Measurements from ENCODE around the gene MAP4K4. TPM values are rescaled to one million over a fixed set of nuclear protein-coding genes. Genes with fewer than 3 reads are reported as not detected.
A peak's percentile ranks its signal among the peaks of the same experiment; 100 is the strongest.

Gene MAP4K4
- total RNA-seq, 8 experiments from 2014 or later = 72.4 to 551 (median 123) TPM

DNA sequence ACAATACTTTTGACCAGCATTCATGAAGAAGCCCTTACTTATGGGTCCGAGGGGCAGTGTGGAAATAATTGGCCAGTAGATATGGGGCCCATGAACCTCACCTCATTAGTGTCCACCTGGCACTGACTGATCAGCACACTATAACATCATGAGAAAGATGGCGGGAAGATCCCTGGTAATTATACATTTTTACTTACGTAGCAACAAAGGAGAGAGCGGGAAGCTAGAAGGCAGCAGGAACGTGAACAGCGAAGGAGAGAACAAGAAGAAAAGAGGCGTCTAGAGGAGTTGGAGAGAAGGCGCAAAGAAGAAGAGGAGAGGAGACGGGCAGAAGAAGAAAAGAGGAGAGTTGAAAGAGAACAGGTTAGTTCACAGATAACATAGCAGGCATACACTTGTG, 158.3 kb downstream of the MAP4K4 start:
- Histone ChIP-seq H3K4me3 (no peak overlapping the region), H3K4me1 (replicated peaks in 1 of 2) (no peaks in the 10 kb centered on the region), H3K27ac (no peak overlapping the region)
- WGBS, 10 experiments = 79 to 100% (median 96%) methylated on average over 3 to 9 of the region's 9 CpGs
- in situ Hi-C loops (cut with MboI; ENCODE audit: low pct_unique_long_range_greater_than_20kb in 2 of 9, low sequenced_read_pairs in 9 of 9, unreplicated experiment in 9 of 9) = no loop called here
- ATAC-seq (replicated peaks in 6 of 8) = no peak

DNA sequence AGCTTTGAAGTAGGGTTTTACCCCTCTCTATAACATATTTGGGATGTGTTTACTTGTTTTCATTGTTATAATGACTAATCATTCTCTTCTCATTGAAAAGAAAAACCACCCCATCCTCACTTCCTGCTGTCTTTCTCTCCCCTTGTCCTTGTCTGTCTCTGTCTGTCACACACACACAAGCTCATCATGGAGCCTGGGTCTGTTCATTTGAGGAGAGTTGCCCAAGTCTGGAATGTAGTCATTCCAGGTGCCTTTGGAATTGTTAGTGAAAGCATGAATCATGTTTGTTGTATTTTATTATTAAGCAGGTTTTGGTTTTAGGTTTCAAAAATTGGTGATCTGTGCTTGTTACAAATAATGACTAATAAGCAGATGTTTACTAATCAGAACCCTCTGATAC, 160.7 kb downstream of the MAP4K4 start:
- Histone ChIP-seq H3K4me1 (replicated peaks in 1 of 2) (no peaks in the 10 kb centered on the region), H3K4me3 (no peak overlapping the region), H3K27ac (no peak overlapping the region)
- no peak for ATAC-seq (replicated peaks in 6 of 8)
- in situ Hi-C loops (cut with MboI; ENCODE audit: low pct_unique_long_range_greater_than_20kb in 2 of 9, low sequenced_read_pairs in 9 of 9, unreplicated experiment in 9 of 9) = no loop called here

DNA sequence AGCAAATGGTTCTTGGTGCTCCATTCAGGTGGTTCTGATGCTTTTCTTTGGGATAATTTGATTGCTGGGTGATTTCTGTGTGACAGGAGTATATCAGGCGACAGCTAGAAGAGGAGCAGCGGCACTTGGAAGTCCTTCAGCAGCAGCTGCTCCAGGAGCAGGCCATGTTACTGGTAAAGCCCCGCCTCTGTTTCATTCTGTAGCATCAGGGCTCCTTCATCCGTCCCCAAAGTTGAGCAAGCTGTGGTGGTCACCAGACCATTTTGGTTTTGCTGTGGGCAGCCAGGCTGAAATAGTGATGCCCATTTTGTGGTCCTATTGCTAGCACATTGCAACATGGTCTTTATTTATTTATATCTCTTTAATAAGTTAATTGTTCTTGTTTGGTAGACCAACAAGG, 161.4 kb downstream of the MAP4K4 start:
- in situ Hi-C loops (cut with MboI; ENCODE audit: low pct_unique_long_range_greater_than_20kb in 2 of 9, low sequenced_read_pairs in 9 of 9, unreplicated experiment in 9 of 9) = no loop called here
- no peaks in the 10 kb centered on the region for H3K4me1 ChIP-seq (replicated peaks in 1 of 2)
- 65 to 100% (median 100%) methylated on average over 1 to 3 of the region's 4 CpGs; no CpG with 5 or more reads in 2 of the 10 experiments for WGBS, 10 experiments
- no peak overlapping the region for H3K4me3 ChIP-seq
- no peak overlapping the region for H3K27ac ChIP-seq
- no peak for ATAC-seq (replicated peaks in 6 of 8)

- no peak overlapping the region for H3K4me3 ChIP-seq
- H3K27ac ChIP-seq = no peak overlapping the region
- in situ Hi-C loops (cut with MboI; ENCODE audit: low pct_unique_long_range_greater_than_20kb in 2 of 9, low sequenced_read_pairs in 9 of 9, unreplicated experiment in 9 of 9) = no loop called here
- peak in 1 of 8 experiments; percentile 5 for ATAC-seq (replicated peaks in 6 of 8)
- WGBS, 10 experiments = 87 to 100% (median 97%) methylated on average over 1 to 15 of the region's 16 CpGs; no CpG with 5 or more reads in 1 of the 10 experiments
- H3K4me1 ChIP-seq (replicated peaks in 1 of 2) = no peaks in the 10 kb centered on the region
These were observed 162.1 kb downstream of the MAP4K4 start for GRCh38 chr2:101859604-101860003.

- WGBS, 10 experiments = 0 to 100% (median 88%) methylated on average over 1 to 5 of the region's 5 CpGs; no CpG with 5 or more reads in 5 of the 10 experiments
- ATAC-seq (replicated peaks in 6 of 8) = peak in 1 of 8 experiments; percentile 8
- no peak overlapping the region for H3K27ac ChIP-seq
- H3K4me3 ChIP-seq = no peak overlapping the region
- H3K4me1 ChIP-seq (replicated peaks in 1 of 2) = no peaks in the 10 kb centered on the region
- in situ Hi-C loops (cut with MboI; ENCODE audit: low pct_unique_long_range_greater_than_20kb in 2 of 9, low sequenced_read_pairs in 9 of 9, unreplicated experiment in 9 of 9) = no loop called here
These were observed 162.7 kb downstream of the MAP4K4 start for GRCh38 chr2:101860157-101860556.

DNA sequence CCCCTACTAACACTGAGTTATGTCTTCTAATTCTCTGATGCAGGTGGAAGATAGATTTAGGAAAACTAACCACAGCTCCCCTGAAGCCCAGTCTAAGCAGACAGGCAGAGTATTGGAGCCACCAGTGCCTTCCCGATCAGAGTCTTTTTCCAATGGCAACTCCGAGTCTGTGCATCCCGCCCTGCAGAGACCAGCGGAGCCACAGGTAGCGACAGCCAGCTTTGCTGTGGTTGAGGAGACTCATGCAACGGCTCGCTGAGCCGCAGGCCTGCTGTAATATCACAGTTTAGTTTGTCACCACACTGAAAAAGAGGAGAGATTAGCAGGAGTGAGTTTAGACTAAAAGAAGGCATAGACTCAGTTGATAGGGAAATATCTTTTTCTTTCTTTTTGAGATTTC, 163.3 kb downstream of the MAP4K4 start:
- H3K4me3 ChIP-seq = no peak overlapping the region
- no peaks in the 10 kb centered on the region for H3K4me1 ChIP-seq (replicated peaks in 1 of 2)
- 95 to 100% (median 100%) methylated on average over 1 to 8 of the region's 8 CpGs; no CpG with 5 or more reads in 4 of the 10 experiments for WGBS, 10 experiments
- in situ Hi-C loops (cut with MboI; ENCODE audit: low pct_unique_long_range_greater_than_20kb in 2 of 9, low sequenced_read_pairs in 9 of 9, unreplicated experiment in 9 of 9) = no loop called here
- no peak overlapping the region for H3K27ac ChIP-seq
- ATAC-seq (replicated peaks in 6 of 8) = no peak

DNA sequence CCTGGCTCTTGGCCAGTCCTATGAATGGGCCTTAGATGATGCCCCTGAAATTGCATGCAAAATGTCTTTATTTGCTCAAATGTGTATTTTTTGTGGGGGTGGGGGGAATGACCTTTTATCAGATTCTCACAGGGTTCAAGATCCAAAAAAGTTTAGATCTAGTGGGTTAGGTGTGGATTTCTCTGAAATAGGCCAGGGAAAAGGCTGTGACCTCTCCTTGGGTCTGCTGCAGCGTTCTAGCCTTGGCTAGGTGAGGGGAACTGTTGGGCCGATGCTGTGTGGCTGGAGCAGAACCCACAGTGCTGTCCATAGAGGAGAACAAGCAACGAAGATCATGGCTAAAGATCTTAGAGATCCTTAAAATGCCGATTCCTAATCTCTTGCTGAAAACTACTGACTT, 163.9 kb downstream of the MAP4K4 start:
- Histone ChIP-seq H3K27ac (no peak overlapping the region), H3K4me3 (no peak overlapping the region), H3K4me1 (replicated peaks in 1 of 2) (no peaks in the 10 kb centered on the region)
- 88 to 100% (median 93%) methylated on average over 2 to 3 of the region's 4 CpGs; no CpG with 5 or more reads in 4 of the 10 experiments for WGBS, 10 experiments
- in situ Hi-C loops (cut with MboI; ENCODE audit: low pct_unique_long_range_greater_than_20kb in 2 of 9, low sequenced_read_pairs in 9 of 9, unreplicated experiment in 9 of 9) = no loop called here
- no peak for ATAC-seq (replicated peaks in 6 of 8)

DNA sequence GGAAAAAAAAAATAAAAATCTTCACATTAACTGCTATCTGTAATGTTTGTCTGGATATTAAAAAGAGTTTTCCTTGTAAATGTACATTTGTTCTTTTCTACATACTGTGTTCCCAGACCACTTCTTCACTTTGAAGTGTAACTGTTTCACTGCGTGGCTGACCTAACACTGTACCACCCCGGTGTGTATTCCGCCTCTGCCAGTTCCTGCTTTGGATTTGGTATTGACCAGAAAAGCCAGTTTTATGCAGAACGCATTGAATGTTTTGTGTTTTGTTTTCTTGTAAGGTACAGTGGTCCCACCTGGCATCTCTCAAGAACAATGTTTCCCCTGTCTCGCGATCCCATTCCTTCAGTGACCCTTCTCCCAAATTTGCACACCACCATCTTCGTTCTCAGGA, 166.0 kb downstream of the MAP4K4 start:
- in situ Hi-C loops (cut with MboI; ENCODE audit: low pct_unique_long_range_greater_than_20kb in 2 of 9, low sequenced_read_pairs in 9 of 9, unreplicated experiment in 9 of 9) = no loop called here
- 84 to 100% (median 100%) methylated on average over 1 to 6 of the region's 7 CpGs for WGBS, 10 experiments
- Histone ChIP-seq H3K27ac (no peak overlapping the region), H3K4me3 (no peak overlapping the region), H3K4me1 (replicated peaks in 1 of 2) (no peaks in the 10 kb centered on the region)
- ATAC-seq (replicated peaks in 6 of 8) = no peak

DNA sequence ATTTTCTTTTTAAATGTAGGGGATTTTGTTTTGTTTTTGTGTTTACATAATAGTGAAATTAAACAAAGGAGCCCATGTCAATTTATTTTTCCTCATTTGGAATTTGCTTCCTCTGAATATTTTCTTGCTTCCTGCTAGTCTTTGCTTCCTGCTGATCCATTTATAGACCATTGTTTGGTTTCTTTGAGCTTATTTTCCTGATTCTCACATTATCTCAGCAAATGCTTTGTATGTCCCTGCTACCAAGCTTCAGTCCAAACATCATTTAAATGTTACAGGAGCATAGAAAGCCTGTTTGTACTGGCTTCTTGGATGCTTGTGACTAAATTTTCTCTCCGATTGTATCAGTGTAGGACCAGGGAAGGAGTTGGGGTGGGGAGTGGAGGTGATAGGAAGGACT, 166.9 kb downstream of the MAP4K4 start:
- no peaks in the 10 kb centered on the region for H3K4me1 ChIP-seq (replicated peaks in 1 of 2)
- 89 to 100% (median 100%) methylated on average over 1 of the region's 1 CpG; no CpG with 5 or more reads in 2 of the 10 experiments for WGBS, 10 experiments
- in situ Hi-C loops (cut with MboI; ENCODE audit: low pct_unique_long_range_greater_than_20kb in 2 of 9, low sequenced_read_pairs in 9 of 9, unreplicated experiment in 9 of 9) = no loop called here
- no peak for ATAC-seq (replicated peaks in 6 of 8)
- H3K4me3 ChIP-seq = no peak overlapping the region
- no peak overlapping the region for H3K27ac ChIP-seq

GRCh38 chr2:101868525-101868924, 171.0 kb downstream of the MAP4K4 start:
- in situ Hi-C loops (cut with MboI; ENCODE audit: low pct_unique_long_range_greater_than_20kb in 2 of 9, low sequenced_read_pairs in 9 of 9, unreplicated experiment in 9 of 9) = no loop called here
- Histone ChIP-seq H3K27ac (no peak overlapping the region), H3K4me1 (replicated peaks in 1 of 2) (no peaks in the 10 kb centered on the region), H3K4me3 (no peak overlapping the region)
- ATAC-seq (replicated peaks in 6 of 8) = no peak
- WGBS, 10 experiments = 0 to 100% (median 87%) methylated on average over 1 to 5 of the region's 5 CpGs; no CpG with 5 or more reads in 1 of the 10 experiments

- Histone ChIP-seq H3K4me1 (replicated peaks in 1 of 2) (no peaks in the 10 kb centered on the region), H3K4me3 (no peak overlapping the region), H3K27ac (no peak overlapping the region)
- WGBS, 10 experiments = 89 to 100% (median 94%) methylated on average over 2 to 12 of the region's 15 CpGs
- no peak for ATAC-seq (replicated peaks in 6 of 8)
- in situ Hi-C loops (cut with MboI; ENCODE audit: low pct_unique_long_range_greater_than_20kb in 2 of 9, low sequenced_read_pairs in 9 of 9, unreplicated experiment in 9 of 9) = no loop called here
These were observed 172.0 kb downstream of the MAP4K4 start for GRCh38 chr2:101869527-101869926.

DNA sequence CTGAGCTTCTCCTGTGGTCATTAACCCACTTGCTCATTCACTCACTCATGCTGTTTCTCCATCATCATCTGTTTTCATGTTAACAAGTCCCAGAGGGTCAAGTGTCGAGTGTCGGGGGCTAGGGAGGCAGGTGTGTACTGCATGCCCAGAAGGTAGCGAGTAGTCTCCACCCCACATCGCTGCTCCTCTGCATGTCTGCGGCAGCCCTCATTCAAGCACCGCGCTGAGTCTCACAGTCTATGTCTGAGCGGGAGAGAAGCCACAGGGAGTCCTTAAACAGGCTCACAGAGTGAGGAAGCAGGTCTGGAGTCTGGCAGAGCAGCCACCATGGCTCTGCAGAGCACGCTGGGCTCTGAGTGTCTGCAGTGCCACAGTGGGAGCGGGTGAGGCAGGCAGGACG, 172.9 kb downstream of the MAP4K4 start:
- Histone ChIP-seq H3K4me3 (no peak overlapping the region), H3K27ac (no peak overlapping the region), H3K4me1 (replicated peaks in 1 of 2) (no peaks in the 10 kb centered on the region)
- 90 to 100% (median 100%) methylated on average over 1 to 4 of the region's 11 CpGs; no CpG with 5 or more reads in 3 of the 10 experiments for WGBS, 10 experiments
- ATAC-seq (replicated peaks in 6 of 8) = peak in 1 of 8 experiments; percentile 3
- in situ Hi-C loops (cut with MboI; ENCODE audit: low pct_unique_long_range_greater_than_20kb in 2 of 9, low sequenced_read_pairs in 9 of 9, unreplicated experiment in 9 of 9) = no loop called here

DNA sequence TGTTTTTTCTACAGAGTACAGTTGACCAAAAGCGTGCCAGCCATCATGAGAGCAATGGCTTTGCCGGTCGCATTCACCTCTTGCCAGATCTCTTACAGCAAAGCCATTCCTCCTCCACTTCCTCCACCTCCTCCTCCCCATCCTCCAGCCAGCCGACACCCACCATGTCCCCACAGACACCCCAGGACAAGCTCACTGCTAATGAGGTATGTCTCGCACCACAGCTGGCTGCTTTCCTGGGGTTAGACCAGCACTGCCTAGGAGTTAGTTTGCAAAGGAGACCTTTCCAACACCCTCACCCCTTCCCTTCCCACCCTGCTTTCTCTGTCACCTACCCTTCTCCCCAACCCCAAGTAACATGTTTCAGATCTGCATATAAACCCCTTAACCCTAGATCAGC, 174.0 kb downstream of the MAP4K4 start:
- peak in 1 of 8 experiments; percentile 6 for ATAC-seq (replicated peaks in 6 of 8)
- Histone ChIP-seq H3K4me3 (no peak overlapping the region), H3K4me1 (replicated peaks in 1 of 2) (no peaks in the 10 kb centered on the region), H3K27ac (no peak overlapping the region)
- WGBS, 10 experiments = 83 to 100% (median 93%) methylated on average over 1 to 3 of the region's 5 CpGs; no CpG with 5 or more reads in 3 of the 10 experiments
- in situ Hi-C loops (cut with MboI; ENCODE audit: low pct_unique_long_range_greater_than_20kb in 2 of 9, low sequenced_read_pairs in 9 of 9, unreplicated experiment in 9 of 9) = no loop called here

GRCh38 chr2:101872480-101872879, 175.0 kb downstream of the MAP4K4 start:
- 60 to 100% (median 80%) methylated on average over 1 to 3 of the region's 3 CpGs; no CpG with 5 or more reads in 3 of the 10 experiments for WGBS, 10 experiments
- in situ Hi-C loops (cut with MboI; ENCODE audit: low pct_unique_long_range_greater_than_20kb in 2 of 9, low sequenced_read_pairs in 9 of 9, unreplicated experiment in 9 of 9) = no loop called here

More at GRCh38 chr2:101872480-101872879, 175.0 kb downstream of the MAP4K4 start:
- H3K4me3 ChIP-seq = no peak overlapping the region
- ATAC-seq (replicated peaks in 6 of 8) = peak in 1 of 8 experiments; percentile 5
- H3K4me1 ChIP-seq (replicated peaks in 1 of 2) = no peaks in the 10 kb centered on the region
- H3K27ac ChIP-seq = no peak overlapping the region
